Peyer's patch (tissue), 4 donors: ENCODE measurements around the gene SNED1. TPM values are rescaled to one million over a fixed set of nuclear protein-coding genes. Genes with fewer than 3 reads are reported as not detected.

Experiments used
- DNase-seq, 3 donors: peaks; one replicate each; pipeline ENCODE4 v3.0.0-alpha.2; 2017 to 2019
- H3K27ac ChIP-seq, 4 donors: fragments of 200-600 bp; sonication (generic); one replicate each; pipeline ENCODE4 v1.5.1; 2016 to 2019
- H3K27me3 ChIP-seq, 2 donors: fragments of 200-600 bp; sonication (generic); one replicate each; pipeline ENCODE4 v1.5.1; 2019
- H3K36me3 ChIP-seq, 3 donors: fragments of 200-600 bp; sonication (generic); one replicate each; pipeline ENCODE4 v1.5.1; 2016 to 2019
- H3K4me1 ChIP-seq, 4 donors: fragments of 200-600 bp; sonication (generic); one replicate each; pipeline ENCODE4 v1.5.1; 2016 to 2019
- H3K4me3 ChIP-seq, 4 donors: fragments of 200-600 bp; sonication (generic); 1 replicate in 3 of 4; 2 replicates in 1 of 4; pipeline ENCODE4 v1.5.1; 2016 to 2019; ENCODE audit warnings: mild to moderate bottlenecking in 1 of 4
- H3K9me3 ChIP-seq, 4 donors: fragments of 200-600 bp; sonication (generic); one replicate each; pipeline ENCODE4 v1.5.1; 2016 to 2019; ENCODE audit warnings: mild to moderate bottlenecking in 1 of 4
- CTCF ChIP-seq, 6 experiments: fragments of 450-650 bp in 4 of 6; fragments of 200-600 bp in 2 of 6; sonication (generic) in 1 of 6; IDR thresholded peaks; one replicate each; pipeline ENCODE4 v1.5.1; 2017 to 2019; ENCODE audit warnings: antibody characterized with exemption in 6 of 6, mild to moderate bottlenecking in 3 of 6, moderate library complexity in 1 of 6
- POLR2A ChIP-seq, 2 donors: fragments of 450-650 bp; IDR thresholded peaks; one replicate each; pipeline ENCODE4 v1.5.1; 2017; ENCODE audit warnings: antibody characterized with exemption in 2 of 2, mild to moderate bottlenecking in 2 of 2, moderate library complexity in 2 of 2
- total RNA-seq, 4 donors: library from RNA; depleted of rRNA; stranded (reverse); fragments of >200 nt; gene quantifications; one replicate each; pipeline ENCODE4 v1.1.0, GENCODE V29; 2016

The SNED1 gene
- total RNA-seq, 4 donors from 2014 or later: 6.8 to 83.3 (median 25.2) TPM

- Histone ChIP-seq H3K27me3 (no peaks in the 10 kb centered on the region), H3K27ac (peak overlapping the region in 2 of 4 donors; percentile 76 to 80), H3K4me3 (peak overlapping the region in 1 of 4 donors; percentile 23), H3K9me3 (no peaks in the 10 kb centered on the region), H3K4me1 (peaks cover 0 to 7% (median 3%) of the 10 kb centered on the region in 4 donors), H3K36me3 (peaks cover 0 to 3% (median 0%) of the 10 kb centered on the region in 3 donors)
- DNase-seq: peak in 1 of 3 donors; percentile 53
- TF ChIP-seq CTCF (IDR thresholded peaks at IDR 0.05) (no peak), POLR2A (IDR thresholded peaks at IDR 0.05) (no peak)
Observed at GRCh38 chr2:241111440-241111805, 113.0 kb downstream of the SNED1 start.

- Histone ChIP-seq H3K36me3 (peaks cover 0 to 3% (median 0%) of the 10 kb centered on the region in 3 donors), H3K27ac (peak overlapping the region in 2 of 4 donors; percentile 76 to 80), H3K4me3 (no peak overlapping the region), H3K9me3 (no peaks in the 10 kb centered on the region), H3K4me1 (peaks cover 0 to 7% (median 3%) of the 10 kb centered on the region in 4 donors), H3K27me3 (no peaks in the 10 kb centered on the region)
- DNase-seq: peak in 1 of 3 donors; percentile 39
- TF ChIP-seq CTCF (IDR thresholded peaks at IDR 0.05) (no peak), POLR2A (IDR thresholded peaks at IDR 0.05) (no peak)
Observed at GRCh38 chr2:241112046-241112445, 113.6 kb downstream of the SNED1 start.

- peaks cover 0 to 3% (median 0%) of the 10 kb centered on the region in 3 donors for H3K36me3 ChIP-seq
- peak overlapping the region in 1 of 4 donors; percentile 80 for H3K27ac ChIP-seq
- peaks cover 0 to 7% (median 3%) of the 10 kb centered on the region in 4 donors for H3K4me1 ChIP-seq
- H3K27me3 ChIP-seq: no peaks in the 10 kb centered on the region
- peak in 1 of 3 donors; percentile 46 for DNase-seq
- H3K4me3 ChIP-seq: no peak overlapping the region
- H3K9me3 ChIP-seq: no peaks in the 10 kb centered on the region
- TF ChIP-seq CTCF (IDR thresholded peaks at IDR 0.05) (no peak), POLR2A (IDR thresholded peaks at IDR 0.05) (no peak)
Observed at GRCh38 chr2:241112592-241112991, 114.2 kb downstream of the SNED1 start.

GRCh38 chr2:241114836-241115235 is 116.4 kb downstream of the SNED1 start:
- no peak overlapping the region for H3K4me3 ChIP-seq

GRCh38 chr2:241115361-241115760 is 116.9 kb downstream of the SNED1 start:
- H3K36me3 ChIP-seq: peaks cover 0 to 3% (median 0%) of the 10 kb centered on the region in 3 donors
- TF ChIP-seq POLR2A (IDR thresholded peaks at IDR 0.05): no peak
- TF ChIP-seq CTCF (IDR thresholded peaks at IDR 0.05): no peak
- DNase-seq: no peak
- H3K27ac ChIP-seq: no peak overlapping the region
- H3K9me3 ChIP-seq: no peaks in the 10 kb centered on the region
- no peaks in the 10 kb centered on the region for H3K27me3 ChIP-seq
- H3K4me3 ChIP-seq: no peak overlapping the region
- H3K4me1 ChIP-seq: peaks cover 0 to 7% (median under 1%) of the 10 kb centered on the region in 4 donors

More at GRCh38 chr2:241114836-241115235, 116.4 kb downstream of the SNED1 start:
- no peak overlapping the region for H3K27ac ChIP-seq
- TF ChIP-seq POLR2A (IDR thresholded peaks at IDR 0.05): no peak
- no peak for TF ChIP-seq CTCF (IDR thresholded peaks at IDR 0.05)
- H3K27me3 ChIP-seq: no peaks in the 10 kb centered on the region
- peaks cover 0 to 3% (median 0%) of the 10 kb centered on the region in 3 donors for H3K36me3 ChIP-seq
- no peaks in the 10 kb centered on the region for H3K9me3 ChIP-seq
- H3K4me1 ChIP-seq: peaks cover 0 to 7% (median 3%) of the 10 kb centered on the region in 4 donors
- DNase-seq: no peak
